IPS-20b (cell line): ENCODE data around the gene UMOD.

Experiments
- H3K27ac ChIP-seq: one replicate; pipeline ENCODE4 v1.5.1; 2013; ENCODE audit warnings: low read length
- H3K27me3 ChIP-seq: 2 replicates; pipeline ENCODE4 v1.6.1; 2013; ENCODE audit warnings: mild to moderate bottlenecking, low read length, inconsistent platforms; ENCODE audit not compliant: insufficient read depth
- H3K36me3 ChIP-seq: 2 replicates; pipeline ENCODE4 v1.6.1; 2013; ENCODE audit warnings: low read depth, mild to moderate bottlenecking, inconsistent platforms, low read length, moderate library complexity; ENCODE audit not compliant: insufficient read depth
- H3K4me1 ChIP-seq: 2 replicates; pipeline ENCODE4 v1.6.1; 2013; ENCODE audit warnings: mild to moderate bottlenecking, control low read depth, inconsistent platforms, low read length, moderate library complexity; ENCODE audit not compliant: insufficient read depth
- H3K4me3 ChIP-seq: 2 replicates; pipeline ENCODE4 v1.5.1; 2013; ENCODE audit warnings: mild to moderate bottlenecking, low read length, inconsistent platforms
- H3K9ac ChIP-seq: 2 replicates; pipeline ENCODE4 v1.6.1; 2013; ENCODE audit warnings: low read depth, mild to moderate bottlenecking, inconsistent platforms, low read length, moderate library complexity
- H3K9me3 ChIP-seq: 2 replicates; pipeline ENCODE4 v1.6.1; 2013; ENCODE audit warnings: mild to moderate bottlenecking, low read depth, low read length, inconsistent platforms; ENCODE audit not compliant: insufficient read depth

The UMOD gene

GRCh38 chr16:20308801-20309590 is 43.5 kb downstream of the UMOD start:
- Histone ChIP-seq H3K9me3 (no peaks in the 10 kb centered on the region), H3K4me1 (no peaks in the 10 kb centered on the region), H3K27me3 (no peaks in the 10 kb centered on the region), H3K27ac (no peak overlapping the region), H3K4me3 (no peak overlapping the region), H3K9ac (no peak overlapping the region), H3K36me3 (no peaks in the 10 kb centered on the region)

DNA sequence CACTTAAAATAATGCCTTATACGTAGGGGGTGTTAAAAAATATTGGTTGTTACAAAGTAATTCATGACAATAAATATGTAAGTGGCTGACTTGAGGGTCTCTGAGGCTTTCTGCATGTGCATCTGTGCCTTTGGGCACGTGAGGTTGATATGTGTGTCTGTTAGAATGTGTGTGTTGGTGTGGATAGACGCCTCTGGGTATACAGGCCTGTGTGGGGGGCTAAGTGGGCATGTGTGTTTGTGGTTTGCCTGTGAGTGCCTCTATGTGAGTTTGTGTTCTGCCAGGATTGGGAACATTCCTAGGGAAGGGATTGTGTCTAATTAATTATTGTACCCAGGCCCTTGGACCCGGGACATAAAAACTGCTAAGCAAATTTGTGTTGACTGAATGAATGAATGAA is 44.2 kb downstream of the UMOD start:
- no peaks in the 10 kb centered on the region for H3K9me3 ChIP-seq
- H3K9ac ChIP-seq, result no peak overlapping the region
- no peaks in the 10 kb centered on the region for H3K36me3 ChIP-seq
- H3K4me3 ChIP-seq, result no peak overlapping the region
- no peaks in the 10 kb centered on the region for H3K4me1 ChIP-seq
- no peak overlapping the region for H3K27ac ChIP-seq
- H3K27me3 ChIP-seq, result no peaks in the 10 kb centered on the region

DNA sequence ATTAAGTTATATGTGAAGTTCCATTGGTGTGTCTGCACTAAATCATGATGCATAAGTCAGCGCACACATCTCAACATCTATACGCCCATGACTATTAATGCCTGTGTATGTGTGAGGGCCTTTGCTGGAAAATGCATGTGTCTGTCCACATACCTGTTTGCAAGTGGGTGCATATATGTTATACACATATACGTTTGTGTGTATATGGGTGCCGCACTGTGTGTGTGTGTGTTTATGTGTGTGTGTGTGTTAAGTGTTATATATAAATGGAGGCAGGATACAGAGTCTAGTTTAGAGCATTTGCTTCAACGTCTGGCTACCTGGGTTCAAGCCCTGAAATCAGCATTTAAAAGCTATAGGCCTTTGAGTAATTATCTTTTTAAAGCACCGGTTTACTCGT is 44.7 kb downstream of the UMOD start:
- Histone ChIP-seq H3K27me3 (no peaks in the 10 kb centered on the region), H3K36me3 (no peaks in the 10 kb centered on the region), H3K9me3 (no peaks in the 10 kb centered on the region), H3K4me3 (no peak overlapping the region), H3K4me1 (no peaks in the 10 kb centered on the region), H3K9ac (no peak overlapping the region), H3K27ac (no peak overlapping the region)

DNA sequence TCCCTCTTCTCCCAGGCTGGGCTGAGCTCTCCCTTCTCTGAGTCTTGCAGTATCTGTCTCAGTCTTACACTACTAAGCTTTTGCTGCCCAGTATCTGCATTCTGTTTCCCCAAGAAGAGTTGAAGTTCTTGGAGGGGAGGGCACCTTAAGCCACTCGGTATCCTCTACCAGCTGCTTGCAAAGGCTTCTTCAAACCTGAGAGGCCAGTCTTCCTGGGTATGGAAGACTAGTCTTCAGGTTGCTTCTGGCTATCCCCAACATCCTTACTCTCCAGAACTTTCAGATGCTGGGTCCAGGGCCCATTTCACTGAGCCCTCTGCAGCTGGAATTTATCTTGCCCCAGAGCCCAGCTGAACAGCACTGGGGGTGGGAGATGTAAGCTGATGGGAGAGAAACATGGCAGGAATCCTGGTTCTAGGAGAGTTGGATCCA is 45.3 kb downstream of the UMOD start:
- no peak overlapping the region for H3K4me3 ChIP-seq
- no peaks in the 10 kb centered on the region for H3K9me3 ChIP-seq
- H3K9ac ChIP-seq, result no peak overlapping the region
- H3K27me3 ChIP-seq, result no peaks in the 10 kb centered on the region
- H3K36me3 ChIP-seq, result no peaks in the 10 kb centered on the region
- no peaks in the 10 kb centered on the region for H3K4me1 ChIP-seq
- H3K27ac ChIP-seq, result no peak overlapping the region

DNA sequence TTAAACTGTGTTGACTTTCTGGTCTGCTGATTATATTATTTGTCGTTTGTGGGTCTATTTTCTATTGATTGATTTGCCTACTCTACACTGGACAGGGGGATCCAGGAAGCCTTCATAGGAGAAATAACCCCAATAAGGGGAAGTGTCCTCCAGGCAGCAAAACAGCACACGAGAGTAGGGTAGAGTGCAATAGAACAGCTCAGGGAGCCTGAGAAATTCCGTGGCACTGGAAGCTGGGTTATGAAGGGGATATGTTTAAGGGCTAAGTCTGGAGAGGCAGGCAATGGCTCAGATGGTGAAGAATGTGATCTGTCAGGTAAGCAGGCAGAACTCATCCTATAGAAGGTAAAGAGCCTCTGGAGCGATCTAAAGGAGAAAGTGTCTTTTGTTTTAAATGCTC is 46.1 kb downstream of the UMOD start:
- H3K27me3 ChIP-seq, result no peaks in the 10 kb centered on the region
- no peak overlapping the region for H3K27ac ChIP-seq
- no peak overlapping the region for H3K4me3 ChIP-seq
- H3K4me1 ChIP-seq, result no peaks in the 10 kb centered on the region
- no peak overlapping the region for H3K9ac ChIP-seq
- H3K9me3 ChIP-seq, result no peaks in the 10 kb centered on the region
- no peaks in the 10 kb centered on the region for H3K36me3 ChIP-seq

- Histone ChIP-seq H3K36me3 (no peaks in the 10 kb centered on the region), H3K9me3 (no peaks in the 10 kb centered on the region), H3K27ac (no peak overlapping the region), H3K27me3 (0 out of 2 replicates have a peak, but pooled peaks cover 5% of the 10 kb centered on the region), H3K9ac (no peak overlapping the region), H3K4me1 (no peaks in the 10 kb centered on the region), H3K4me3 (no peak overlapping the region)
These were observed 49.5 kb downstream of the UMOD start for GRCh38 chr16:20303012-20303411.

GRCh38 chr16:20302389-20302788 is 50.1 kb downstream of the UMOD start:
- H3K27ac ChIP-seq, result no peak overlapping the region
- H3K27me3 ChIP-seq, result 0 out of 2 replicates have a peak, but pooled peaks cover 5% of the 10 kb centered on the region
- no peak overlapping the region for H3K9ac ChIP-seq
- no peaks in the 10 kb centered on the region for H3K36me3 ChIP-seq
- H3K9me3 ChIP-seq, result no peaks in the 10 kb centered on the region
- no peaks in the 10 kb centered on the region for H3K4me1 ChIP-seq
- no peak overlapping the region for H3K4me3 ChIP-seq

- Histone ChIP-seq H3K9me3 (no peaks in the 10 kb centered on the region), H3K27ac (no peak overlapping the region), H3K9ac (no peak overlapping the region), H3K36me3 (no peaks in the 10 kb centered on the region), H3K4me1 (no peaks in the 10 kb centered on the region), H3K27me3 (0 out of 2 replicates have a peak, but pooled peaks cover 5% of the 10 kb centered on the region), H3K4me3 (no peak overlapping the region)
These were observed 50.7 kb downstream of the UMOD start for GRCh38 chr16:20301840-20302239.

DNA sequence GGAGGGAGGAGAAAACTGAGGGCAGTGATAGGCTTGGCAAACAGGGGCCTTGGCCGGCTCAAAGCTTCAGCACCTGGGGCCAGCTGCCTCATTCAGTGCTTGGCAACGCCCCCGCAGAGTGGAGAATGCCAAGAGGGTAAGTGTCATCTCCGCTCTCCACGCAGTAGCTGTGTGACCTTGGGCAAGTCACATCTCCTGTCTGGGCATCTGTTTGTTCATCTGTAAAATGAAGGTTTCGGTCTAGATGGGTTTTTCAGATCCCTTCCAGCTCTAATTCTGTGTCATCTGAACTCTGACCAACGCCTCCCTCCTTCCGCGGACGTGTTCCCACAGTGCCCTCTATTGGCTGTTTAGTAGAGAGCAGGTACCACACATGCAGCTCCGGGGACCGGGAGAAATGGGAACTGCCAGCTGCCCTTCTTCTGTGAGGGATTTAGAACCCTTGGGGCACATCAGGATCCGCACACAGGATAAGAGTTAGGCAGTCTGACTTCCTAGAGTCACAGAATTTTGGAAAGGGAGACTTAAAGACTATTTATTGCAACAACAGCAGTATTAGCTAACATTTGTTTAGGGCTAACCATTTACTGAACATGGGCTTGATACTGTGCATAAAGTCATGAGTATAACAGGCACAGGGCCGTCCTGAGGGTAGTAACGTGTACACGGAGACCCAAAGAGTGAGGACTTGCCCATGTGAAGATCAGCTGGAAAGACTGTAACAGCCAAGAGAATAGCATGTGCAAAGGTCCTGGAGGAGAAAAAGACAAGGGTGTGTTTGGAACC is 52.0 kb downstream of the UMOD start:
- no peak overlapping the region for H3K4me3 ChIP-seq
- H3K36me3 ChIP-seq, result no peaks in the 10 kb centered on the region
- 0 out of 2 replicates have a peak, but pooled peaks cover 5% of the 10 kb centered on the region for H3K27me3 ChIP-seq
- H3K9me3 ChIP-seq, result no peaks in the 10 kb centered on the region
- H3K4me1 ChIP-seq, result no peaks in the 10 kb centered on the region
- no peak overlapping the region for H3K27ac ChIP-seq
- H3K9ac ChIP-seq, result no peak overlapping the region

- peaks cover 3% of the 10 kb centered on the region; the same call in 1 of the 2 replicates for H3K4me1 ChIP-seq
- H3K36me3 ChIP-seq, result no peaks in the 10 kb centered on the region
- H3K27me3 ChIP-seq, result 0 out of 2 replicates have a peak, but pooled peaks cover 5% of the 10 kb centered on the region
- H3K9ac ChIP-seq, result no peak overlapping the region
- H3K27ac ChIP-seq, result no peak overlapping the region
- no peak overlapping the region for H3K4me3 ChIP-seq
- no peaks in the 10 kb centered on the region for H3K9me3 ChIP-seq
These were observed 54.1 kb downstream of the UMOD start for GRCh38 chr16:20298452-20298851.

- no peak overlapping the region for H3K9ac ChIP-seq
- no peaks in the 10 kb centered on the region for H3K27me3 ChIP-seq
- H3K4me1 ChIP-seq, result peaks cover 3% of the 10 kb centered on the region; the same call in 1 of the 2 replicates
- H3K9me3 ChIP-seq, result no peaks in the 10 kb centered on the region
- H3K36me3 ChIP-seq, result no peaks in the 10 kb centered on the region
- H3K4me3 ChIP-seq, result no peak overlapping the region
- H3K27ac ChIP-seq, result no peak overlapping the region
These were observed 61.0 kb downstream of the UMOD start for GRCh38 chr16:20291208-20292206.
